Activated T-helper 1 cell treated with Interleukin-2 at 50 U/mL for 16 hours (primary cell): ENCODE results near the gene USP8.

ENCODE experiments used
- DNase-seq: peaks from one replicate; pipeline ENCODE4 v3.0.0-alpha.2; 2020; ENCODE audit warnings: low read depth

The USP8 gene

DNA sequence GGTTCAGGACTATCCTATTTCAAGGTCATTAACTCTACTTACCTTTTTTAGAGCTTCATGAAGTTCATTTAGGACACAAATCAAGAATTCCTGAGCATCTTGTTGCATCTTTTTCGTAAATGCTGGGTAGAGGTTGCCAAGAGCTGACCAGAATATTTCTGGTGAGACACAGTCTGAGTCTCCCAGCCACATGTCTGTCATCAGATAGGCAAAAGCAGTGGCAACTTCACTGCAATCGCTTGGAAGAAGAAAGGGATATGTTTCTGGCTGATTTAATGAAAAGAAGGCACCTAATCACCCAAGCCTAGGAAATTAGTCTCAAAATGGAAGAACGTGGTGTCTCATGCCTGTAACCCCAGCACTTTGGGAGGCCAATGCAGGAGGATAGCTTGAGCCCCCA is 119.4 kb downstream of the USP8 start:
- no peak for DNase-seq

DNA sequence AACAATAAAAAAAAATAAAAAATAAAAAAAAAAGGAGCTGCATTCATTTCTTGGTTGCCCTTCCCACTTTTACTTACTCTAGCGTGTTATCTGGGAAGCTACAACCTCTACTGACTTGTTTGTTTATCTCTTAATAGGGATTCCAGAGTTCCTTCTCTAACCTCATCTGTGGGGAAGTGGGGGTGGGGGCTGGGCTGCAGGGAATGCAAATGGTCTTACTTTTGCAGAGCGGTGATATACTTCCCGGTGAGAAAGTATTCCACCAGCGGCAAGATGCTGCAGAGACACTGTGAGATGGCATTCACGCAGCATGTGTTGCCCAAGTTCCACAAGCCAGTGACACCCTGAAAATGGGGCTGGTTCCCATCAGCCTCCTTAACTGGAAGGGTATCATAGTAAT is 120.2 kb downstream of the USP8 start:
- no peak for DNase-seq

DNA sequence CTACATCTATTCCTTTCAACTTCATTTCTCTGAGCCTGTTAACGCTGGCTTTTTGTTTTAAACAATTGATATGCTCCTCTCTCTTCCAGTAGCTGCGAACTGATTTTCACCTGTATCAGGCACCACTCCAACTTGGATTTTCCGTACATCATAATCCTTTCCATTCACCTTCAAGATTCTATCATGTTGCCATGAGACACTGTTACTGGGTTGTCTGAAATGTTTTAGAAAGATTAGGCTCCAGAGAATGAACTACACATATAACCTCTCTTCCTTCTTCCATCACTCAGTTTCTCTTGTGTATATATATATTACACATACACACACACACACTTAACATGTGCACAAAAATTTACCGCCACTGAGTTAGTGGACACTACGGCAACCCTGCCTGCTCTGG is 122.4 kb downstream of the USP8 start, which contains the start of gene USP50:
TSS of gene USP50 (minus strand) at position 101 of the 400 bp plus-strand sequence. CDS start 141 bp downstream, outside the sequence.
- no peak for DNase-seq

DNA sequence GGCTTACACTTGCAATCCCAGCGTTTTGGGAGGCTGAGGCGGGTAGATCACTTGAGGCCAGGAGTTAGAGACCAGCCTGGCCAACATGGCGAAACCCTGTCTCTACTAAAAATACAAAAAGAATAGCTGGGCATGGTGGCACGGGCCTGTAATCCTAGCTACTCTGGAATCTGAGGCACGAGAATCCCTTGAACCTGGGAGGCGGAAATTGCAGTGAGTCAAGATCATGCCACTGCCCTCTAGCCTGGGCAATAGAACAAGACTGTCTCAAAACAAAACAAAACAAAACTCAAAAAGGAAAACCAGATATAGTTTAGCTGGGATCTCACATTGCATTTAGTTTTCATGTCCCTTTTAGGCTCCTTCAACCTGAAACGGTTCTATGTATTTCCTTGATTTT is 125.1 kb downstream of the USP8 start:
- DNase-seq: no peak

DNA sequence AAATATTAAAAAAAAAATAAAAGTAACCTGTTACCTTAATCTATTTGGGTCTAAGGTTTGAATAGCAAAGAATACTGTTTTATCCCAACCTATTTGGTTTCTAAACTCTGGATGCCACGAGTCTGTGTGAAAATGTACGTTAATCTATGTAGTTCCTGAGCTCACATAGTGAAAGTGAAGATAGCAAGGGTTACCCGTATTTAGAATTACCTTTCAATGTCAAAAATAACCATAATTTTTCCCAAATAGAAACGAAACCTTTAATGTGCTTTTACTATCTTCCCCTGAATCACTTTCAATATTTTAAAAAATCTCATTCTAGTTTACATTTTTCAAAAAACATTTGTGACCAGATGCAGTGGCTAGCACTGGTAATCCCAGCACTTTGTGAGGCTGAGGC is 128.0 kb downstream of the USP8 start:
- DNase-seq: no peak

DNA sequence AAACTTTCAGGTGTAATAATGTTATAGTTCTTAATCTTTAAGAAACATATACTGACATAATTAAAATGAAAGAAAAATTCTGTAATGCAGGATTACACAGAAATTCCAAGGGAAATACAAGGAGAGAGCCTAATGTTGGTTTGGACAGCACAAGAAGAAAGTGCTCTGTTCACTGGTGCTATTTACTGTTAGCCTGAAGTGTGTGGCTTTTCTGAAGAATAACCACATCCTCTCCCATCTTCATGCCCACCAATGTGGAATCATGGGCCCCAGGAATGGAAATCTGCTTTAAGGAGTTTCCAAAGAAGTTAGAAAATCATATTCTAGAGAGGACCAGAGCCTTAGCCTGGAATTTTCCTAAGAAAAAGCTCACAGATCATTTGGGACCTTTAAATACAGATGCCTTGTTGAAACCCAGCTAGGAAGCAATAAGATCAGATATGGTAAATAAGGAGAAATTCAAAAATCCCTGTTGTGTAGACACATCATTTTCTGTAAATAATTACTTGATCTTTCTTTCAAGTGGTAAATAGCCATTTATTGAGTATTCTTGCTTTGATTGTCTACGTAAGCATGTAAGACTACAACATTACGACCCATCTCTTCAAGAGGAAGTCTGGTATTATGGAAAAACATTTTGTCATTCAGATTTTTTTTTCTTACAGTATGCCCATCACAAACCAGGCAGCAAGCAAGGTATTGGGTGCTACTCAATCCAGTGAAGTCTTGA is 132.6 kb downstream of the USP8 start:
- DNase-seq: no peak

DNA sequence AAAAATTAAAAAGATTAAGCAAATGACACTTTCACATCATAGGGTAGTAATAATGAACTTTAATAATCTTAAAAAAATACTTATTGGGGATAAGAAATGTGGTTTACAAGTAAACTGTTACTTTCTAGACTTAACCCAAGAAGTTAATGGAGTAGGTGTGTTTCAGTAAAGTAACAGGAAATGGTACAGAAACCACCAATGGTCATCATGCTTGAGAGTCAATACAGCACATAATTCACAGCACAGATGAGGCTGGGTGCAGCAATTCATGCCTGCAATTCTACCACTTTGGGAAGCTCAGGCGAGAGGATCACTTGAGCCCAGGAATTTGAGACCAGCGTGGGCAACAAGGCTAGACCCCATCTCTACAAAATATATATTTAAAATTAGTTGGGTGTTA is 133.8 kb downstream of the USP8 start:
- DNase-seq: no peak

DNA sequence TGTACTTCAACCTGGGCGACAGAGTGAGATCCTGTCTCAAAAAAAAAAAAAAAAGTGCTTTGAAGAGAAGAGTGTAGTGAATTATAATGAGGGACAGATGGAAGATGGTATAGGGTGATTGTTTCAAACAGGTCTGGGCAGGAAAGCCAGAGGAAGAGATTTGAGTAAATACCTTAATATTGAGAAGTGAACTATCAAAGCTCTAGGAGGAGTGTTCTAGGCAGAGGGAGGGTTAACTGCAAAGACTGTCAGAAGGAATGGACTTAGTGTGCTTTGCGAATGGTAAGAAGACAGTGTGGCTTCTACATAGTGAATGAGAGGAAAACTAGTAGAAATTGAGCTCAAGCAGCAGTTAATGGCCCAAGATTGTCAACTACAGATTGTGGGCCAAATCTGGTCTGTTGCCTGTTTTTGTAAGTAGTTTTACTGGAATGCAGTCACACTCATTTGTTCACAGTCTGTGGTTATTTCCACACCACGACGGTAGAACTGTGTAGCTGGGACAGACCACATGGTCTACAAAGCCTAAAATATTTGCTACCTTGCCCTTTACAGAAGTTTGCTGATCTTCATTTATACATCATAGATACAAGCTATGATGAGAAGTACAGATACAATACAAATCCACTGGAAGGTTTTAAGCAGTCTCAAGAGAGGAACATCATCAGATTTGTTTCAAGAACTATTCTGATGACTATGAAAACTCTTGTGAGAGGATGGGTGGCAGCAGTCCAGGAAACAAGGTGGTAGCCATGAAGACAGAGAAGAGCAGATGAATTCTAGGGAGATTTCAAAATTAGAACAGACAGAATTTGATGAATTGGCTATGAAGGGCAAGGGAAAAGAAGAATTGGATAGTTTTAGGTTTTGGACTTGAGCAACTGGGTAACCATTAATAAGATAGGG is 138.8 kb downstream of the USP8 start:
- DNase-seq: no peak

DNA sequence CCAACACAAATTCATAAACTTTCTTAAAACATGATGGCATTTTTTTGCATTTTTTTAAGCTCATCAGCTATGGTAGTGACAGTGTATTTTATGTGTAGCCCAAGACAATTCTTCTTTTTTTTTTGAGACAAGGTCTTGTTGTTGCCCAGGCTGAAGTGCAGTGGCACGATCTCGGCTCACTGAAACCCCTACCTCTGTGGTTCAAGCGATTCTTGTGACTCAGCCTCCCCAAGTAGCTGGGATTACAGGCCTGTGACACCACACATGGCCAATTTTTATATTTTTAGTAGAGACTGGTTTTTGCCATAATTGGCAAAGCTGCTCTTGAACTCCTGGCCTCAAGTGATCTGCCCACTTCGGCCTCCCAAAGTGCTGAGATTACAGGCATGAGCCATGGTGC is 139.6 kb downstream of the USP8 start:
- no peak for DNase-seq
